HEK293 (cell line): ENCODE measurements around the gene CNN2.

Experiments
- CTCF ChIA-PET: fragments of 350-600 bp; formaldehyde crosslinking; extraction: SDS; loops from one replicate; lab custom pipeline; 2021; ENCODE audit warnings: antibody characterized with exemption; lab: Yijun Ruan, JAX
- POLR2A ChIA-PET: fragments of 300-600 bp; formaldehyde crosslinking; extraction: SDS; loops from one replicate; lab custom pipeline; 2020; ENCODE audit warnings: antibody characterized with exemption, inconsistent platforms; lab: Yijun Ruan, JAX
- H3K27ac ChIP-seq: fragments of 200-500 bp; sonication (Bioruptor generic); 2 replicates; pipeline ENCODE4 v1.5.1; 2014; ENCODE audit warnings: low read depth, low read length, control low read depth, inconsistent platforms; ENCODE audit errors: extremely low read depth
- H3K36me3 ChIP-seq, 2 experiments: fragments of 200-500 bp in 1 of 2; sonication (Bioruptor generic) in 1 of 2; 1 replicate in 1 of 2; 2 replicates in 1 of 2; pipeline ENCODE4 v1.5.1; 2014 to 2017; ENCODE audit warnings: inconsistent platforms in 2 of 2, low read length in 2 of 2; ENCODE audit not compliant: control insufficient read depth in 2 of 2, insufficient read depth in 1 of 2
- H3K4me1 ChIP-seq: fragments of 200-500 bp; sonication (Bioruptor generic); 2 replicates; pipeline ENCODE4 v1.5.1; 2014; ENCODE audit warnings: mild to moderate bottlenecking, low read length, inconsistent platforms; ENCODE audit not compliant: control insufficient read depth, insufficient read depth
- H3K4me3 ChIP-seq: 2 replicates; pipeline ENCODE4 v1.5.1; 2011; ENCODE audit warnings: low read depth, mild to moderate bottlenecking, control low read depth, low read length, moderate library complexity
- H3K9me3 ChIP-seq: fragments of 200-500 bp; sonication (Bioruptor generic); 2 replicates; pipeline ENCODE4 v1.5.1; 2014; ENCODE audit warnings: low read depth, low read length, inconsistent platforms; ENCODE audit not compliant: control insufficient read depth, insufficient read depth
- SP7 ChIP-seq: fragments of 450-650 bp; formaldehyde crosslinking; IDR thresholded peaks from 2 replicates; pipeline ENCODE4 v1.5.1; 2016; ENCODE audit warnings: missing biosample characterization, missing genetic modification characterization
- YY1 ChIP-seq: fragments of 450-650 bp; formaldehyde crosslinking; IDR thresholded peaks from 2 replicates; pipeline ENCODE4 v1.5.1; 2018; ENCODE audit warnings: missing biosample characterization, missing genetic modification characterization
- ZBTB17 ChIP-seq: fragments of 450-650 bp; formaldehyde crosslinking; IDR thresholded peaks from 2 replicates; pipeline ENCODE4 v1.5.1; 2016; ENCODE audit warnings: missing biosample characterization, missing genetic modification characterization
- ZEB2 ChIP-seq: fragments of 450-650 bp; formaldehyde crosslinking; IDR thresholded peaks from 2 replicates; pipeline ENCODE4 v1.5.1; 2016; ENCODE audit warnings: missing biosample characterization, missing genetic modification characterization
- ZNF174 ChIP-seq: fragments of 450-650 bp; formaldehyde crosslinking; IDR thresholded peaks from 2 replicates; pipeline ENCODE4 v1.5.0; 2017; ENCODE audit warnings: missing biosample characterization, mild to moderate bottlenecking, missing genetic modification characterization
- ZNF274 ChIP-seq, 2 experiments: fragments of 200-500 bp in 1 of 2; fragments of 450-650 bp in 1 of 2; sonication (Bioruptor generic) in 1 of 2; formaldehyde crosslinking in 1 of 2; IDR thresholded peaks; 2 replicates each; pipeline versions ENCODE4 v1.5.1 to v1.6.1; 2014 to 2016; ENCODE audit warnings: borderline replicate concordance in 1 of 2, inconsistent platforms in 1 of 2, low read length in 1 of 2, missing biosample characterization in 1 of 2, missing genetic modification characterization in 1 of 2
- ZNF366 ChIP-seq: fragments of 450-650 bp; formaldehyde crosslinking; conservative IDR thresholded peaks from 2 replicates; pipeline ENCODE4 v1.5.1; 2016; ENCODE audit warnings: missing biosample characterization, missing genetic modification characterization
- ZNF416 ChIP-seq: fragments of 450-650 bp; formaldehyde crosslinking; IDR thresholded peaks from 2 replicates; pipeline ENCODE4 v1.5.1; 2016; ENCODE audit warnings: missing biosample characterization, missing genetic modification characterization
- ZNF600 ChIP-seq: fragments of 450-650 bp; formaldehyde crosslinking; IDR thresholded peaks from 2 replicates; pipeline ENCODE4 v1.5.1; 2016; ENCODE audit warnings: missing biosample characterization, missing genetic modification characterization
- ZNF610 ChIP-seq: fragments of 450-650 bp; formaldehyde crosslinking; IDR thresholded peaks from 2 replicates; pipeline ENCODE4 v1.5.1; 2016; ENCODE audit warnings: missing biosample characterization, missing genetic modification characterization, borderline replicate concordance
- ZNF639 ChIP-seq: fragments of 450-650 bp; formaldehyde crosslinking; IDR thresholded peaks from 2 replicates; pipeline ENCODE4 v1.5.1; 2016; ENCODE audit warnings: missing biosample characterization, missing genetic modification characterization
- ZSCAN18 ChIP-seq: fragments of 450-650 bp; formaldehyde crosslinking; IDR thresholded peaks from 2 replicates; pipeline ENCODE4 v1.5.1; 2016; ENCODE audit warnings: missing biosample characterization, missing genetic modification characterization
- TF ChIP-seq, protein P1 (sequence below): fragments of 450-650 bp; formaldehyde crosslinking; IDR thresholded peaks from 2 replicates; pipeline ENCODE4 v1.5.0; 2017; ENCODE audit warnings: missing biosample characterization, missing genetic modification characterization, borderline replicate concordance
- TF ChIP-seq, protein P2 (sequence below): fragments of 450-650 bp; formaldehyde crosslinking; IDR thresholded peaks from 2 replicates; pipeline ENCODE4 v1.5.1; 2016; ENCODE audit warnings: missing biosample characterization, missing genetic modification characterization

Gene CNN2

GRCh38 chr19:1018932-1019615 lies 7.3 kb upstream of the CNN2 start (continued):
- 0 out of 2 replicates have a peak, but pooled peaks have one; percentile 24 for TF ChIP-seq ZNF639 (tag by site-specific recombination)

DNA sequence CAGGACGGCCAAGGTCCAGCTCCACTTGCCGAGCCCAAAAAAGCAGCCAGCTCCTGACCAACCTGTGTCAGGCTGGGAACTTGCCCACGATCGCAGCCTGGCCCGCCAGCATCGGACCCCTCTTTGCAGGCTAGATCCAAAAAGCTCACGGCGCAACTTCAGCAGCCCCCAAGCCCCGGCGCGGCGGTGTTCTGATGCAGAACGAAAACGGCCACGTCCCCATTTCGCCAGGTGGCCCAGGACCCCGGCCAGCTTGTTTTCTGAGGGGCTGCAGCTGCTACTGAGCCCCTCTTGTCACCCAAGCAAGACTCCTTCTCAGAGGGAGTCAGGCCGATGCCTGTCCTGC lies 6.8 kb upstream of the CNN2 start:
- Histone ChIP-seq H3K36me3 (peaks cover 0 to 32% of the 10 kb centered on the region in 2 experiments; a peak in 1 of 3 replicates), H3K4me1 (peaks cover 7% of the 10 kb centered on the region), H3K27ac (peak overlapping the region; percentile 80), H3K4me3 (peak overlapping the region; percentile 86), H3K9me3 (no peaks in the 10 kb centered on the region)
- CTCF ChIA-PET, result interaction anchor here (0.6 to 1.0 kb wide), 4 partner anchors 82 to 351 kb away, joined by 3 to 5 read pairs (median 4); no protein-coding TSS in a partner anchor
- TF ChIP-seq ZNF174 (tag by site-specific recombination), result no peak
- TF ChIP-seq YY1 (tag by site-specific recombination), result no peak
- no peak for TF ChIP-seq SP7 (tag by site-specific recombination)
- no peak for TF ChIP-seq ZSCAN18
- POLR2A ChIA-PET, result interaction anchor here (1.1 to 1.2 kb wide), 3 partner anchors 21 to 85 kb away, joined by 3 to 4 read pairs (median 3); partner anchors contain the start of gene ABCA7

GRCh38 chr19:1019980-1020867 lies 6.2 kb upstream of the CNN2 start:
- ChIA-PET POLR2A (interaction anchor here (1.1 to 1.2 kb wide), 2 partner anchors 20 to 21 kb away, joined by 3 read pairs; partner anchors contain the start of gene ABCA7), CTCF (interaction anchor here (0.6 to 1.0 kb wide), 4 partner anchors 81 to 352 kb away, joined by 3 to 5 read pairs (median 4); no protein-coding TSS in a partner anchor)
- peak overlapping the region; percentile 80 for H3K27ac ChIP-seq
- peaks cover 0 to 26% of the 10 kb centered on the region in 2 experiments; a peak in 1 of 3 replicates for H3K36me3 ChIP-seq
- H3K4me3 ChIP-seq, result peak overlapping the region; percentile 86
- peaks cover 7% of the 10 kb centered on the region for H3K4me1 ChIP-seq
- H3K9me3 ChIP-seq, result no peaks in the 10 kb centered on the region
- TF ChIP-seq, protein P1, sequence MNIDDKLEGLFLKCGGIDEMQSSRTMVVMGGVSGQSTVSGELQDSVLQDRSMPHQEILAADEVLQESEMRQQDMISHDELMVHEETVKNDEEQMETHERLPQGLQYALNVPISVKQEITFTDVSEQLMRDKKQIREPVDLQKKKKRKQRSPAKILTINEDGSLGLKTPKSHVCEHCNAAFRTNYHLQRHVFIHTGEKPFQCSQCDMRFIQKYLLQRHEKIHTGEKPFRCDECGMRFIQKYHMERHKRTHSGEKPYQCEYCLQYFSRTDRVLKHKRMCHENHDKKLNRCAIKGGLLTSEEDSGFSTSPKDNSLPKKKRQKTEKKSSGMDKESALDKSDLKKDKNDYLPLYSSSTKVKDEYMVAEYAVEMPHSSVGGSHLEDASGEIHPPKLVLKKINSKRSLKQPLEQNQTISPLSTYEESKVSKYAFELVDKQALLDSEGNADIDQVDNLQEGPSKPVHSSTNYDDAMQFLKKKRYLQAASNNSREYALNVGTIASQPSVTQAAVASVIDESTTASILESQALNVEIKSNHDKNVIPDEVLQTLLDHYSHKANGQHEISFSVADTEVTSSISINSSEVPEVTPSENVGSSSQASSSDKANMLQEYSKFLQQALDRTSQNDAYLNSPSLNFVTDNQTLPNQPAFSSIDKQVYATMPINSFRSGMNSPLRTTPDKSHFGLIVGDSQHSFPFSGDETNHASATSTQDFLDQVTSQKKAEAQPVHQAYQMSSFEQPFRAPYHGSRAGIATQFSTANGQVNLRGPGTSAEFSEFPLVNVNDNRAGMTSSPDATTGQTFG (tag by site-specific recombination), result no peak
- TF ChIP-seq ZNF610 (tag by site-specific recombination), result no peak
- no peak for TF ChIP-seq ZNF366 (tag by site-specific recombination)
- TF ChIP-seq ZNF600 (tag by site-specific recombination), result no peak; the same call in 1 of the 2 replicates
- TF ChIP-seq, protein P2, sequence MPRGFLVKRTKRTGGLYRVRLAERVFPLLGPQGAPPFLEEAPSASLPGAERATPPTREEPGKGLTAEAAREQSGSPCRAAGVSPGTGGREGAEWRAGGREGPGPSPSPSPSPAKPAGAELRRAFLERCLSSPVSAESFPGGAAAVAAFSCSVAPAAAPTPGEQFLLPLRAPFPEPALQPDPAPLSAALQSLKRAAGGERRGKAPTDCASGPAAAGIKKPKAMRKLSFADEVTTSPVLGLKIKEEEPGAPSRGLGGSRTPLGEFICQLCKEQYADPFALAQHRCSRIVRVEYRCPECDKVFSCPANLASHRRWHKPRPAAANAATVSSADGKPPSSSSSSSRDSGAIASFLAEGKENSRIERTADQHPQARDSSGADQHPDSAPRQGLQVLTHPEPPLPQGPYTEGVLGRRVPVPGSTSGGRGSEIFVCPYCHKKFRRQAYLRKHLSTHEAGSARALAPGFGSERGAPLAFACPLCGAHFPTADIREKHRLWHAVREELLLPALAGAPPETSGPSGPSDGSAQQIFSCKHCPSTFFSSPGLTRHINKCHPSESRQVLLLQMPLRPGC (tag by site-specific recombination), result no peak; the same call in 1 of the 2 replicates
- TF ChIP-seq ZNF274 (IDR thresholded peaks at IDR 0.05; ENCODE audit: low read length), result no peak
- TF ChIP-seq ZNF274 (tag by site-specific recombination; IDR thresholded peaks at IDR 0.05; ENCODE audit: borderline replicate concordance), result no peak
- TF ChIP-seq ZEB2 (tag by site-specific recombination), result no peak
- no peak; the same call in 1 of the 2 replicates for TF ChIP-seq ZNF639 (tag by site-specific recombination)
- TF ChIP-seq ZBTB17 (tag by site-specific recombination), result no peak
- TF ChIP-seq ZNF416 (tag by site-specific recombination), result no peak
